AG09319 (cell line): ENCODE data around the gene ZNF518B.

Source experiments
- DNase-seq: peaks from one replicate; pipeline ENCODE4 v3.0.0-alpha.2; 2010; ENCODE audit warnings: low read depth; ENCODE audit errors: extremely low read depth
- CTCF ChIP-seq: IDR thresholded peaks from 2 replicates; pipeline ENCODE4 v1.5.1; 2011; ENCODE audit warnings: low read depth, mild to moderate bottlenecking, inconsistent platforms, low read length, moderate library complexity

The ZNF518B gene

GRCh38 chr4:10457255-10457801 is at the start of gene ZNF518B:
TSS of gene ZNF518B (minus strand) at chr4:10457426. CDS start at chr4:10446328, 11,098 bp downstream.
- DNase-seq = no peak
- TF ChIP-seq CTCF = no peak

- no peak for TF ChIP-seq CTCF
- no peak for DNase-seq
These were observed 48.9 kb upstream of the ZNF518B start for GRCh38 chr4:10506077-10506476.

GRCh38 chr4:10504570-10505179 is 47.4 kb upstream of the ZNF518B start:
- no peak for TF ChIP-seq CTCF

GRCh38 chr4:10502717-10503116 is 45.5 kb upstream of the ZNF518B start:
- no peak for TF ChIP-seq CTCF

More at GRCh38 chr4:10504570-10505179, 47.4 kb upstream of the ZNF518B start:
- DNase-seq = no peak

GRCh38 chr4:10500776-10501175 is 43.5 kb upstream of the ZNF518B start:
- TF ChIP-seq CTCF = no peak
- no peak for DNase-seq

More at GRCh38 chr4:10502717-10503116, 45.5 kb upstream of the ZNF518B start:
- no peak for DNase-seq

- no peak for TF ChIP-seq CTCF
- DNase-seq = no peak
These were observed 39.0 kb upstream of the ZNF518B start for GRCh38 chr4:10496200-10496599.

- TF ChIP-seq CTCF = no peak
- DNase-seq = no peak
These were observed 38.4 kb upstream of the ZNF518B start for GRCh38 chr4:10495651-10496050.
